Liver (tissue), 9 donors: Measurements from ENCODE around the gene SRRD. TPM values are rescaled to one million over a fixed set of nuclear protein-coding genes. Genes with fewer than 3 reads are reported as not detected.
"Not testable (repeated sequence)": the region's sequence is repeated elsewhere in the genome, so short reads cannot be mapped to it uniquely, and the experiment has no call there.

Experiments used
- DNase-seq: peaks from one replicate; pipeline ENCODE4 v3.0.0-alpha.2; 2017; ENCODE audit warnings: low spot score
- H3K27ac ChIP-seq, 2 donors: one replicate each; pipeline ENCODE4 v1.7.0; 2013; ENCODE audit warnings: inconsistent platforms in 2 of 2, low read length in 2 of 2, control low read depth in 1 of 2, low read depth in 1 of 2, mild to moderate bottlenecking in 1 of 2
- H3K27me3 ChIP-seq, 4 donors: one replicate each; pipeline versions ENCODE4 v1.6.1 to v1.7.0; 2013; ENCODE audit warnings: low read length in 3 of 4, inconsistent platforms in 1 of 4, mild to moderate bottlenecking in 1 of 4, moderate library complexity in 1 of 4; ENCODE audit not compliant: control insufficient read depth in 4 of 4, insufficient read depth in 4 of 4
- H3K36me3 ChIP-seq, 4 donors: one replicate each; pipeline versions ENCODE4 v1.6.1 to v1.7.0; 2013; ENCODE audit warnings: low read length in 3 of 4, mild to moderate bottlenecking in 3 of 4, low read depth in 1 of 4, moderate library complexity in 1 of 4; ENCODE audit not compliant: control insufficient read depth in 4 of 4, insufficient read depth in 3 of 4
- H3K4me1 ChIP-seq, 4 donors: one replicate each; pipeline versions ENCODE4 v1.6.1 to v1.7.0; 2013; ENCODE audit warnings: low read length in 3 of 4, mild to moderate bottlenecking in 3 of 4, moderate library complexity in 1 of 4; ENCODE audit not compliant: control insufficient read depth in 4 of 4, insufficient read depth in 4 of 4
- H3K4me3 ChIP-seq, 3 donors: one replicate each; pipeline versions ENCODE4 v1.6.1 to v1.7.0; 2013; ENCODE audit warnings: low read length in 3 of 3, control low read depth in 1 of 3, low read depth in 1 of 3, mild to moderate bottlenecking in 1 of 3
- H3K9ac ChIP-seq, 2 donors: one replicate each; pipeline ENCODE4 v1.7.0; 2013; ENCODE audit warnings: low read length in 2 of 2, mild to moderate bottlenecking in 2 of 2, moderate library complexity in 2 of 2, control low read depth in 1 of 2, low read depth in 1 of 2
- H3K9me3 ChIP-seq, 4 donors: one replicate each; pipeline versions ENCODE4 v1.6.1 to v1.7.0; 2013; ENCODE audit warnings: low read length in 3 of 4; ENCODE audit not compliant: control insufficient read depth in 4 of 4
- ATF3 ChIP-seq: IDR thresholded peaks from 2 replicates; pipeline ENCODE4 v1.6.1; 2016; ENCODE audit warnings: antibody characterized with exemption
- CTCF ChIP-seq: fragments of 150-350 bp; IDR thresholded peaks from 2 replicates; pipeline ENCODE4 v1.5.1; 2017; ENCODE audit warnings: improper control_type of control experiment, low read depth, low read length; ENCODE audit not compliant: missing input control
- EGR1 ChIP-seq, 2 donors: IDR thresholded peaks; 2 replicates each; pipeline ENCODE4 v1.6.1; 2016 to 2018; ENCODE audit warnings: antibody characterized with exemption in 2 of 2, low read depth in 2 of 2
- FOXA1 ChIP-seq: IDR thresholded peaks from 2 replicates; pipeline ENCODE4 v1.6.1; 2016; ENCODE audit warnings: antibody characterized with exemption
- FOXA2 ChIP-seq: IDR thresholded peaks from 2 replicates; pipeline ENCODE4 v1.6.1; 2016; ENCODE audit warnings: antibody characterized with exemption
- GABPA ChIP-seq, 2 donors: IDR thresholded peaks in 1 of 2; conservative IDR thresholded peaks in 1 of 2; 2 replicates each; pipeline ENCODE4 v1.6.1; 2016; ENCODE audit warnings: antibody characterized with exemption in 2 of 2, mild to moderate bottlenecking in 1 of 2, moderate library complexity in 1 of 2
- HNF4A ChIP-seq, 2 donors: conservative IDR thresholded peaks; 2 replicates each; pipeline ENCODE4 v1.6.1; 2016; ENCODE audit warnings: antibody characterized with exemption in 2 of 2, mild to moderate bottlenecking in 2 of 2
- HNF4G ChIP-seq: IDR thresholded peaks from 2 replicates; pipeline ENCODE4 v1.6.1; 2016; ENCODE audit warnings: antibody characterized with exemption
- JUND ChIP-seq, 2 donors: IDR thresholded peaks; 2 replicates each; pipeline ENCODE4 v1.6.1; 2016; ENCODE audit warnings: antibody characterized with exemption in 2 of 2
- MAX ChIP-seq: IDR thresholded peaks from 2 replicates; pipeline ENCODE4 v1.6.1; 2016; ENCODE audit warnings: antibody characterized with exemption
- NR2F2 ChIP-seq: IDR thresholded peaks from 2 replicates; pipeline ENCODE4 v1.6.1; 2016; ENCODE audit warnings: antibody characterized with exemption
- RAD21 ChIP-seq, 2 donors: IDR thresholded peaks; 2 replicates each; pipeline ENCODE4 v1.6.1; 2016; ENCODE audit warnings: antibody characterized with exemption in 2 of 2, mild to moderate bottlenecking in 2 of 2
- REST ChIP-seq: IDR thresholded peaks from 2 replicates; pipeline ENCODE4 v1.6.1; 2016; ENCODE audit warnings: antibody characterized with exemption, mild to moderate bottlenecking
- RXRA ChIP-seq, 2 donors: IDR thresholded peaks; 2 replicates each; pipeline ENCODE4 v1.6.1; 2017 to 2018; ENCODE audit warnings: antibody characterized with exemption in 2 of 2, mild to moderate bottlenecking in 1 of 2
- SP1 ChIP-seq: IDR thresholded peaks from 2 replicates; pipeline ENCODE4 v1.6.1; 2018; ENCODE audit warnings: antibody characterized with exemption, mild to moderate bottlenecking
- TAF1 ChIP-seq: conservative IDR thresholded peaks from 2 replicates; pipeline ENCODE4 v1.6.1; 2016; ENCODE audit warnings: antibody characterized with exemption, mild to moderate bottlenecking
- YY1 ChIP-seq: IDR thresholded peaks from 2 replicates; pipeline ENCODE4 v1.6.1; 2016; ENCODE audit warnings: antibody characterized with exemption, mild to moderate bottlenecking
- whole genome bisulfite sequencing: extraction: QIAGEN DNeasy Blood & Tissue Kit; methylation state at CpG from one replicate; pipeline ENCODE4 v1.1.7; 2013; 5-methylcytosine and 5-hydroxymethylcytosine counted together
- polyA plus RNA-seq, 2 donors: library from polyadenylated mRNA; stranded (reverse) in 1 of 2; unstranded in 1 of 2; fragments of 200-250 nt in 1 of 2; fragments of >200 nt in 1 of 2; fragmentation: Nextera tagmentation in 1 of 2; extraction: Ambion mirVana in 1 of 2; gene quantifications; one replicate each; pipeline versions ENCODE4 v1.2.1 to v1.2.3, GENCODE V29; 2013 to 2015
- total RNA-seq, 2 donors: library from RNA; depleted of rRNA; stranded (reverse); fragments of >200 nt; gene quantifications; one replicate each; pipeline ENCODE4 v1.2.3, GENCODE V29; 2014
- TF ChIP-seq, protein P1 (sequence below): IDR thresholded peaks from 2 replicates; pipeline ENCODE4 v1.6.1; 2016; ENCODE audit warnings: antibody characterized with exemption
- donor health status: healthy.
- donor health status: healthy.
- donor health status: healthy.
- donor health status: healthy.
- donor health status: healthy.

Gene SRRD
- total and polyA plus RNA-seq, 4 donors: 8.7 to 18.6 (median 13.6) TPM

- TF ChIP-seq CTCF (no peak), RXRA (IDR thresholded peaks at IDR 0.05) (peak in 1 of 2 donors; percentile 9), RAD21 (IDR thresholded peaks at IDR 0.05) (no peak), SP1 (peak; percentile 27), YY1 (peak; percentile 28), FOXA1 (no peak), NR2F2 (no peak)
Measured at GRCh38 chr22:26527574-26528465, 44.1 kb downstream of the SRRD start (continued).

- Histone ChIP-seq H3K9ac (peak overlapping the region in 1 of 2 donors; percentile 97), H3K4me1 (peaks cover 4 to 31% (median 9%) of the 10 kb centered on the region in 4 donors), H3K27ac (peak overlapping the region; percentile 91 to 93), H3K36me3 (peaks cover 0 to 13% (median 8%) of the 10 kb centered on the region in 4 donors)
- 47% methylated on average over 9 of the region's 9 CpGs for WGBS
- peak; percentile 17 for TF ChIP-seq YY1
- not testable (repeated sequence) for DNase-seq, H3K27me3 ChIP-seq, H3K4me3 ChIP-seq, H3K9me3 ChIP-seq
Measured at GRCh38 chr22:26528518-26528917, 44.8 kb downstream of the SRRD start.

DNA sequence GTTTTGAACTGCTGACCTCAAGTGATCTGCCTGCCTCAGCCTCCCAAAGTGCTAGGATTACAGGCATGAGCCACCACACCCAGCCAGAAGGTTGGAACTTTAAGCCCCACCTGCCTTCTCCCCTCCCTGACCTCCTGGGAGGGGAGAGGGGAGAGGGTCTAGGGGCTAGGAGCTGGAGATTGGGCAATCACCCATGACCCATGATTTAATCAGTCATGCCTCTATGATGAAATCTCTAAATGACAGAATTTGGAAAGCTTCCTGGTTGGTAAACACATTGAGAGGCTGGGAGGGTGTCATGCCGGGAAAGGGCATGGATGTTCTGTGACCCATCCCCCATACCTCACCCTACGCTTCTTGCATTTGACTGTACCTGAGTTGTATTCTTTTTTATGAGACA is 45.7 kb downstream of the SRRD start:
- 36% methylated on average over 2 of the region's 2 CpGs for WGBS
- Histone ChIP-seq H3K27me3 (no peaks in the 10 kb centered on the region), H3K9me3 (no peaks in the 10 kb centered on the region), H3K4me3 (no peak overlapping the region), H3K9ac (peak overlapping the region; percentile 41 to 76), H3K27ac (peak overlapping the region; percentile 91 to 93), H3K4me1 (peaks cover 5 to 28% (median 9%) of the 10 kb centered on the region in 4 donors), H3K36me3 (peaks cover 0 to 17% (median 8%) of the 10 kb centered on the region in 4 donors)
- TF ChIP-seq FOXA2 (peak; percentile 92), EGR1 (IDR thresholded peaks at IDR 0.05; ENCODE audit: low read depth in 2 of 2) (peak; percentile 50 to 85), GABPA (IDR thresholded peaks at IDR 0.05 in 1 of 2, conservative IDR thresholded peaks at IDR 0.05 in 1 of 2) (peak; percentile 28 to 65), YY1 (peak; percentile 82), MAX (peak; percentile 94), REST (peak; percentile 84), SP1 (peak; percentile 93), FOXA1 (peak; percentile 87), HNF4G (peak; percentile 63), CTCF (no peak), JUND (IDR thresholded peaks at IDR 0.05) (peak; percentile 78 to 92), RAD21 (IDR thresholded peaks at IDR 0.05) (peak; percentile 57 to 63), HNF4A (conservative IDR thresholded peaks at IDR 0.05) (peak; percentile 80 to 85), ATF3 (peak; percentile 97), RXRA (IDR thresholded peaks at IDR 0.05) (peak; percentile 96 to 99), TAF1 (peak; percentile 45), NR2F2 (peak; percentile 83)
- TF ChIP-seq, protein P1, sequence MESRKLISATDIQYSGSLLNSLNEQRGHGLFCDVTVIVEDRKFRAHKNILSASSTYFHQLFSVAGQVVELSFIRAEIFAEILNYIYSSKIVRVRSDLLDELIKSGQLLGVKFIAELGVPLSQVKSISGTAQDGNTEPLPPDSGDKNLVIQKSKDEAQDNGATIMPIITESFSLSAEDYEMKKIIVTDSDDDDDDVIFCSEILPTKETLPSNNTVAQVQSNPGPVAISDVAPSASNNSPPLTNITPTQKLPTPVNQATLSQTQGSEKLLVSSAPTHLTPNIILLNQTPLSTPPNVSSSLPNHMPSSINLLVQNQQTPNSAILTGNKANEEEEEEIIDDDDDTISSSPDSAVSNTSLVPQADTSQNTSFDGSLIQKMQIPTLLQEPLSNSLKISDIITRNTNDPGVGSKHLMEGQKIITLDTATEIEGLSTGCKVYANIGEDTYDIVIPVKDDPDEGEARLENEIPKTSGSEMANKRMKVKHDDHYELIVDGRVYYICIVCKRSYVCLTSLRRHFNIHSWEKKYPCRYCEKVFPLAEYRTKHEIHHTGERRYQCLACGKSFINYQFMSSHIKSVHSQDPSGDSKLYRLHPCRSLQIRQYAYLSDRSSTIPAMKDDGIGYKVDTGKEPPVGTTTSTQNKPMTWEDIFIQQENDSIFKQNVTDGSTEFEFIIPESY: peak; percentile 95
- DNase-seq: peak; percentile 51
